HG02884 (cell line): Measurements from ENCODE around the gene CALHM1.
"Not testable (repeated sequence)": the region's sequence is repeated elsewhere in the genome, so short reads cannot be mapped to it uniquely, and the experiment has no call there.

Experiments used
- ATAC-seq: cut with Tn5 transposase; IDR thresholded peaks from one replicate; pipeline ENCODE4 v1.9.1; 2021; ENCODE audit warnings: mild to moderate bottlenecking, moderate library complexity; ENCODE audit not compliant: unreplicated experiment

CALHM1 gene

GRCh38 chr10:103458720-103459119 lies at the start of gene CALHM1:
Gene CALHM1, minus strand, starts transcription at chr10:103458900. Its CDS starts 149 bp downstream, at chr10:103458751.
- peak; percentile 87 for ATAC-seq

GRCh38 chr10:103507235-103508191 lies 48.8 kb upstream of the CALHM1 start:
- no peak for ATAC-seq

- no peak for ATAC-seq
These were observed 47.4 kb upstream of the CALHM1 start for GRCh38 chr10:103506061-103506460.

GRCh38 chr10:103504181-103504783 lies 45.6 kb upstream of the CALHM1 start:
- no peak for ATAC-seq

DNA sequence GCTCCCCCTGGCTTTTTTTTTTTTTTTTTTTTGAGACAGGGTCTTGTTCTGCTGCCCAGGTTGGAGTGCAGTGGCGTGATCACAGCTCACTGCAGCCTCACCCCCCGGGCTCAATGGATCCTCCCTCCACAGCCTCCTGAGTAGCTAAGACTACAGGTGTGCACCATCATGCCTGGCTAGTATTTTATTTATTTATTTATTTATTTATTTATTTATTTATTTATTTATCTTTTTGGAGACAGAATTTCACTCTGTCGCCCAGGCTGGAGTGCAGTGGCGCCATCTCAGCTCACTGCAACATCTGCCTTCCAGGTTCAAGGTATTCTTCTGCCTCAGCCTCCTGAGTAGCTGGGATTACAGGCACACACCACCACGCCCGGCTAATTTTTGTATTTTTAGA lies 45.1 kb upstream of the CALHM1 start:
- not testable (repeated sequence) for ATAC-seq

DNA sequence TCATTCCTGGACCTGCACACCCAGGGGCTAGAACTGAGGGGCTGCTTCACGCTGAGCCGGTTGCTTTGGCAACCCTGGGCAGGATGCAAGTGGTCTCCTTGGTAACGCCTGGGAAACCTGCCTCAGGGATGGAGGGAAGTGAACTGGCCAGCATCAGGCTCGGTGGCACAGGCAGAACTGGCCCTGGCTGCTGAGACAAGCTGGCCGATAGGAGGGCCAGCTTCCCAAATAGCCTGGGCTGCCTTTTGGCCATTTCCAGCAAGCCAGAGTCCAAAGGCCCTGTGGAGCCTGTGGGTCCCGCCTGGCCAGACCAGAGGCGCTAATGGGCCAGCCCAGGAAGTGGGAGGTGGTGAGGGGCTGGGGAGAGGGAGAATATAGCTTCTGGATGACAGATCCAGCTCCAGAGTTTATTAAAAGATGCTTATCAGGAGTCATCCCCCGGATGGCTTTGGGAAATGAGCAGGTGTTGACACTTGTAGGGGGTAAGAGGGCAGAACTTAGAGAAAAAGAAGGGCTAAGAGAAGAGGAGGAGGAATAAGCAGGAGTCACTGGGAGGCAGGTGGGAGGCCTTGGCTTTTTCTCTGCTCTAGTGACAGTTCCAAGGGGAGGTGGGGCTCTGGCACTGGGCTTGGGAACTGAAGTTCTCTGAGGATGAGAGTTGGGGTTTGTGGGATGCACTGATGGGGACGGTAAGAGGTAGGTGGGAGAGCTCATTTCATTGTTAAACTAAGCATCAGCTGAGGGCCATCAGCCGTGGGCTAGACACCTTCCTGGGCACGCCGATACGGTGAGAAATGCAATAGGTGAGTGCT lies 44.4 kb upstream of the CALHM1 start:
- no peak for ATAC-seq

DNA sequence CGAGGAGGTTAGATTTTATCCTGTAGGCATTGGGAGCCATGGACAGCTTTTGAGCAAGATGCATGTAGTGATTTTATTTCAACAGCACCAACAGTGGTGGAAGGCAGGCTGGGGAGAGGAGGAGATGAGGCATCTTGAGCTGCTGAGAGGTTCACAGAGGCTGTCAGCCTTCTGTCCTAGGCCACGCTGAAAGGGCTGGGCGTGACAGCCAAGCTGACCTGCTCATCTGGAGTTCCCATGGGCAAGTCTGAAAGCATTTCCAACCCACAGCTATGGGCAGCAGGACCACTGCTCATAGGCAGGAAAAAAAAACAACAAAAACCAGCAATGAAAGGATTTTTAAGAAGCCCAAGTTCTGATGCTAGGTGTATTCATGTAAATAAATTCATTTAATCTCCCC lies 42.5 kb upstream of the CALHM1 start:
- no peak for ATAC-seq

DNA sequence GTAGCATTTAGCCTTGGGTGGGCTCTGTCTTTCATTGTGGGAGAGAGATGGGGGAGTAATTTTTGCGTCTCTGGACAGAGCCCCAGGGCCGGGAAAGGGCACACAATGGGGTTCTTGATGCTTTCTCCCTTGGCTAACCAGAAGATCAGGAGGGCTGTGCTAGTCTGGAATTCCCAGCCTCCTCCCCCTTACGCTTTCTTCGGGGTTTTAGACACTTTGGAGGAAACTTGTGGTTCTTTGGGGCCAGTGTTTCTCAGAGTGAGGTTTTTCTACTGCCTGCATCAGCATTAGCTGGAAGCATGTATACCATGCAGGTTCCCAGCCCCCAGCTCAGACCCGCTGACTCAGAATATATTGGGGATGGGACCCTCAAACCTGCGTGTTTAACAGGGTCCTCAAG lies 41.8 kb upstream of the CALHM1 start:
- ATAC-seq: no peak

GRCh38 chr10:103499881-103500280 lies 41.2 kb upstream of the CALHM1 start:
- ATAC-seq: no peak

DNA sequence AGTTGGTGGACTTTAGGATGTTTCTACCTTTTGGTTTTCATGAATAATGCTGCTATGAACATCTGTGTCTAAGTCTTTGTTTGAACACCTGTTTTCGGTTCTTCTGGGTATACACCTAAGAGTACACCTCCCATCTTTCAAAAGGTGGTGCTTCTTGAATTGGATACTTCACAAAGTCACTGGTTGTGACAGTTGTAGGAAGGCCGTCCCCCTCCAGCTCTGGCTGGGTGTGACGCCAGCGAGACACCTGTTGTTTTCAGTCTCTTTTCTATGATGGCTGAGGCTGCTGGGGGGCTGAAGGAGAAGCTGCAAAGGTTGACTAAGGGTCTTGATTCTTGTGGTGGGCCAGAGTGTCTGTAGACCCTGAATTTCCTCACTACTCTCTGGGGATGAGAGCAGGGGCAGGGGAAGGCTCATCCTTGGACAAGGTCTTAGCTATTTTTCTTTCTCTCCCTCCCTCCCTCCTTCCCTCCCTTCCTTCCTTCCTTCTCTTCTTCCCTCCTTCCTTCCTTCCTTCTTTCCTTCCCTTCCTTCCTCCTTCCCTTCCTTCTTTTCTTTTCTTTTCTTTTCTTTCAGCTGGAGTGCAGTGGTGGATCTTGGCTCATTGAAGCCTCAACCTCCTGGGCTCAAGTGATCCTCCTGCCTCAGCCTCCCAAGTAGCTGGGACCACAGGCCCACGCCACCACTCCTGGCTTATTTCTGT lies 40.4 kb upstream of the CALHM1 start:
- no peak for ATAC-seq

GRCh38 chr10:103497161-103497915 lies 38.6 kb upstream of the CALHM1 start:
- no peak for ATAC-seq

GRCh38 chr10:103495321-103495720 lies 36.6 kb upstream of the CALHM1 start:
- ATAC-seq: no peak

DNA sequence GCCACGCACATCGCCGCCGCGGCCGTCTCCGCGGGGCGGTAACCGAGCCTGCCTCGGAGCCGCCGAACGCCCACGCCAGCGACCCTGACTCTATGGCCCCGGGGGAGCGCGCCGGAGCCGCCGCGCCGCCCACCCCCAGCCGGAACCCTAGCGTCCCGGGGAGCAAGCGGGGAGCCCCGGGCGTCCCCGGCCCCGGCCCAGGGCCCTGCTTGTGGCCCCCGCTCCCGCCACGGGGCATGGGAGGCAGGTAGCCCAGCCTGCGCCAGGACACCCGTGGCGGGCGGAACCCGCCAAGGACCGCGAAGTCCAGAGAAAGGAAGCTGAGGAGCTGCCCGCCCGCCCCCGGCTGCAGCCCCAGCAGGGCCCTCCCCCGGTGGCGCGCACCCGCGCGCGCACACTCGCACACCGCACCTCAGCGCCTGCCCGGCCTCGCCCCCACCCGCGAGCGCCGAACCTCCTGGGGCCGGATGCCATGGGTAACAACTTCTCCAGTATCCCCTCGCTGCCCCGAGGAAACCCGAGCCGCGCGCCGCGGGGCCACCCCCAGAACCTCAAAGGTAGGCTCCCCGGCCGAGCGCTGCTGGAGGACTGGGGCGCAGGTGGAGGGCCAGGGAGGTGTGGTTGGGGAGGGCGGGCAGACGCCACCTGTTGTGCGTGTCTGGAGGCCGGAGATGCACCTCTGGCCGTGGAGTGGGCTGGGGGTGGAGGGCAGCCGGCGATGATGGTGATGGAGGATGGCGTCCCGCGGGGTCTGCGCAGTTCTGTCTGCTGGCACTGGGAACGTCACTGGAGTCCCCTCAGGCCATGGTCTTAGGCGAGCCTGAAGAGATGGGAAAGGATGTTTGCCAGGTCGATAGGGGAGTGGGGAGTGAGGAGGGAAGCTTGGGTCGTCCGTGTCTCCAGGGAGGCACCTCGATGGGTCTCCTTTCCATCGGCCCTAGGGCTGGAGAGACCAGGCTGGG lies 35.5 kb upstream of the CALHM1 start:
- no peak for ATAC-seq

DNA sequence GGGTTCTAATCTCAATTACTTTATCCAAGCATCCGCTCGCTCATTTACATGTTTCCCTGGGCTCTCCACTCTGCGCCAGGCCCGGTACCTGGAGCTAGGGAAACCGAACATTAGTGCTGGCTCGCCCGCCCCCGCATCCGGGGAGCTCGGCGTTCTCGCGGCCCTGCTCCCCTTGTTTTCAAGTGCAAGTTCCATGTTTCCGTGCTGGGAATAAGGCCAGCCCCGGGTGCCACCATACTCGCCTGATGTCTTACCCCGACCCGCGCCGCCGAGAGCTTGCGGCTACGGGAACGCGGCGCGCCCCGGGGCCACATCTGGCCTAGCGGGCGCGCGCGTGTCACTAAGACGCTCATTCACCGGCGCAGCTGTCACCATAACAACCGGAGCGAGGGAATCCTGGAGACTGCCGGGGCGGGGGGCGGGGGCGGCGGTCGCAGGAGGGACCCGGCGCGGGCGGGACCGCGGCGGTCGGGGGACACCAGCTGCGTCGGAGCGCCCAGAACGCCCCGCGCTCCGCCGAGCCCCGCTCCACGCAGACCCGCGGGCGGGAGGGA lies 34.7 kb upstream of the CALHM1 start, which contains the start of gene NEURL1:
Gene NEURL1 (plus strand): TSS at position 344 of the 554 bp plus-strand sequence. CDS start 683 bp downstream, outside the sequence.
- ATAC-seq: no peak

DNA sequence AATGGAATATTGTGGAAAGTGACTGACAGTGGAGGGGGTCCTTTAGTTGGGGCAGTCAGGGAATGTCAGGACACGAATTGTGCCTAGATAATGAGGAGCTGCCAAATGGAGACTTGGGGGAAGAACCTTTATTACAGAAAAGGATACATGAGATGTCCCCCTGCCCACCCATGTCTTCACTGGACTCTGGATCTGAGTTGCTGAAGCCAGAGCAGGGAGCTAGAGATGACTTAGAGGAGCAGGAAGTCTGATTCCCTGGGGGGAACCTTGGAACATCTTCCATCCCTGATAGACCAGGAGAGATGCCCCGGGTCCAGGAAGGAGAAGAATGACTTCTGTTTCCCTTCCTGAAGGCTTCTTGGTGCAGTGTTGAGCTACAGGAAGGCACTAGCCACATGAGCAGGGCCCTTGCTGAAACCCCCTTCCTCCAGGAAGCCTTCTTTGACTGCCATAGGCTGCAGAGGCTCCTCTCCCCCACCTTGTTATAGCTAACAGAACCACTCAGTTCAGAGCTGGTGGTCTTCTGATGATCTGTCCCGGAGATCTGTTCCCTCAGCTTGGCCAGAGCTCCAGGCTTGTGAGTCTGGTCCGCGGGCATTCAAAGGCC lies 34.1 kb upstream of the CALHM1 start:
- ATAC-seq: no peak

- no peak for ATAC-seq
These were observed 33.1 kb upstream of the CALHM1 start for GRCh38 chr10:103491729-103492364.

DNA sequence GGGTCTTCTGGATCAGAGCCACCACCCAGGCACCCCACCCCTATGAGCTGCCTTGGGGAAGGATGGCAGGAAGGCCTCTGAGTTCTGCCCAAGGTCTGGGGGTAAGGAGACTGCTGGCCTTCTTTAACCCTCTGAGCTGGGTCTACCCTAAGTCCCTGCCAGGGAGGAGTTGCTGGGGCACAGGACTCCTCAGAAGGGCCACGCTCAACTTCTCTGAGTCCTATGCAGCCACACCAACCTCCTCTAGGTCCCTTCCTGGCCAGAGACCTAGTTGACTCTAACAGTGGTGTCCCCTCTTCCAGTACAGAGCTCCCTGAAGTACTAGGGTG lies 32.2 kb upstream of the CALHM1 start:
- no peak for ATAC-seq

- ATAC-seq: no peak
These were observed 28.7 kb upstream of the CALHM1 start for GRCh38 chr10:103487410-103487708.
